ENCODE results near the gene ASB9.

GRCh38 chrX:15242899-15243555, 26.9 kb downstream of the ASB9 start:
- TF ChIP-seq POLR2AphosphoS5 (IDR thresholded peaks at IDR 0.05; ENCODE audit: low read depth, low read length) (no peak), TAF1 (IDR thresholded peaks at IDR 0.05; ENCODE audit: borderline replicate concordance, insufficient read depth, low read length) (no peak), SIN3A (IDR thresholded peaks at IDR 0.05; ENCODE audit: borderline replicate concordance, insufficient read depth, low read length) (no peak), REST (IDR thresholded peaks at IDR 0.05; ENCODE audit: insufficient read depth in 1 of 2, low read depth in 2 of 2, low read length in 2 of 2) (no peak)
